H9 (cell line): ENCODE measurements around the gene TKTL1. TPM values are rescaled to one million over a fixed set of nuclear protein-coding genes. Genes with fewer than 3 reads are reported as not detected.

Experiments used
- DNase-seq: peaks from one replicate; pipeline ENCODE4 v3.0.0-alpha.2; 2017
- H2AFZ ChIP-seq: one replicate; pipeline ENCODE4 v1.6.1; 2013; ENCODE audit warnings: mild to moderate bottlenecking, low read length, control low read depth, moderate library complexity
- H2AK5ac ChIP-seq: 2 replicates; pipeline ENCODE4 v1.6.1; 2013; ENCODE audit warnings: low read length, control low read depth, mixed read lengths; ENCODE audit not compliant: insufficient read length
- H2BK120ac ChIP-seq: one replicate; pipeline ENCODE4 v1.6.1; 2013; ENCODE audit warnings: low read depth, mild to moderate bottlenecking, low read length, control low read depth, inconsistent platforms; ENCODE audit not compliant: poor library complexity, severe bottlenecking
- H2BK12ac ChIP-seq: 2 replicates; pipeline ENCODE4 v1.6.1; 2013; ENCODE audit warnings: low read length, control low read depth, mixed read lengths, low read depth; ENCODE audit not compliant: insufficient read length
- H2BK15ac ChIP-seq: 2 replicates; pipeline ENCODE4 v1.6.1; 2013; ENCODE audit warnings: low read depth, low read length, control low read depth
- H2BK20ac ChIP-seq: one replicate; pipeline ENCODE4 v1.6.1; 2013; ENCODE audit warnings: low read depth, mild to moderate bottlenecking, low read length, control low read depth, inconsistent platforms; ENCODE audit not compliant: poor library complexity, severe bottlenecking
- H2BK5ac ChIP-seq: 2 replicates; pipeline ENCODE4 v1.6.1; 2013; ENCODE audit warnings: low read length, control low read depth, mixed read lengths; ENCODE audit not compliant: insufficient read length
- H3K14ac ChIP-seq: 2 replicates; pipeline ENCODE4 v1.6.1; 2013; ENCODE audit warnings: low read length, control low read depth; ENCODE audit not compliant: insufficient read depth
- H3K18ac ChIP-seq: 2 replicates; pipeline ENCODE4 v1.6.1; 2013; ENCODE audit warnings: low read depth, mild to moderate bottlenecking, mixed read lengths, low read length, control low read depth; ENCODE audit not compliant: insufficient read length
- H3K23ac ChIP-seq: 2 replicates; pipeline ENCODE4 v1.6.1; 2013; ENCODE audit warnings: low read length, control low read depth, mixed read lengths, low read depth; ENCODE audit not compliant: insufficient read length
- H3K23me2 ChIP-seq: 2 replicates; pipeline ENCODE4 v1.6.1; 2013; ENCODE audit warnings: low read depth, mild to moderate bottlenecking, mixed read lengths, low read length, control low read depth; ENCODE audit not compliant: insufficient read length, poor library complexity, severe bottlenecking
- H3K27ac ChIP-seq: 2 replicates; pipeline ENCODE4 v1.5.1; 2013; ENCODE audit warnings: low read length, control low read depth, mixed read lengths, low read depth; ENCODE audit not compliant: insufficient read length
- H3K27me3 ChIP-seq: 2 replicates; pipeline ENCODE4 v1.6.1; 2013; ENCODE audit warnings: low read length, control low read depth, inconsistent platforms; ENCODE audit not compliant: insufficient read depth
- H3K4ac ChIP-seq: 2 replicates; pipeline ENCODE4 v1.6.1; 2013; ENCODE audit warnings: low read depth, mild to moderate bottlenecking, control low read depth, inconsistent platforms, low read length, moderate library complexity
- H3K4me1 ChIP-seq: 2 replicates; pipeline ENCODE4 v1.6.1; 2013; ENCODE audit warnings: low read length, control low read depth, inconsistent platforms; ENCODE audit not compliant: insufficient read depth
- H3K4me2 ChIP-seq: 2 replicates; pipeline ENCODE4 v1.6.1; 2013; ENCODE audit warnings: low read length, control low read depth, mixed read lengths; ENCODE audit not compliant: insufficient read length, insufficient read depth
- H3K56ac ChIP-seq: 2 replicates; pipeline ENCODE4 v1.6.1; 2013; ENCODE audit warnings: low read depth, mild to moderate bottlenecking, mixed read lengths, low read length, control low read depth; ENCODE audit not compliant: insufficient read length
- H3K79me1 ChIP-seq: 2 replicates; pipeline ENCODE4 v1.6.1; 2013; ENCODE audit warnings: low read depth, mild to moderate bottlenecking, moderate library complexity, low read length, control low read depth, inconsistent platforms; ENCODE audit not compliant: insufficient read depth, poor library complexity, severe bottlenecking
- H3K79me2 ChIP-seq: 2 replicates; pipeline ENCODE4 v1.6.1; 2013; ENCODE audit warnings: low read length, control low read depth, inconsistent platforms; ENCODE audit not compliant: insufficient read depth
- H3K9ac ChIP-seq: 2 replicates; pipeline ENCODE4 v1.6.1; 2013; ENCODE audit warnings: low read length, control low read depth, mixed read lengths; ENCODE audit not compliant: insufficient read length; ENCODE audit errors: extremely low read depth
- H3K9me3 ChIP-seq: one replicate; pipeline ENCODE4 v1.6.1; 2013; ENCODE audit warnings: low read depth, low read length, inconsistent platforms; ENCODE audit not compliant: control insufficient read depth
- H3T11ph ChIP-seq: one replicate; pipeline ENCODE4 v1.6.1; 2013; ENCODE audit warnings: mild to moderate bottlenecking, low read length, control low read depth, inconsistent platforms
- H4K20me1 ChIP-seq: one replicate; pipeline ENCODE4 v1.6.1; 2013; ENCODE audit not compliant: control insufficient read depth, insufficient read length, insufficient read depth
- H4K5ac ChIP-seq: 2 replicates; pipeline ENCODE4 v1.6.1; 2013; ENCODE audit warnings: low read depth, mild to moderate bottlenecking, mixed read lengths, low read length, control low read depth; ENCODE audit not compliant: insufficient read length
- H4K8ac ChIP-seq: replicated peaks from 2 replicates; pipeline ENCODE4 v1.6.1; 2013; ENCODE audit warnings: low read length, control low read depth, mixed read lengths, low read depth; ENCODE audit not compliant: insufficient read length
- H4K91ac ChIP-seq: 2 replicates; pipeline ENCODE4 v1.6.1; 2013; ENCODE audit warnings: low read depth, mild to moderate bottlenecking, moderate library complexity, mixed read lengths, low read length, control low read depth; ENCODE audit not compliant: insufficient read length
- H3K27ac Mint-ChIP-seq, 3 experiments: 2 replicates in 2 of 3; 3 replicates in 1 of 3; pipeline ENCODE4 v1.8.0; 2020 to 2021; ENCODE audit warnings: mixed read lengths in 3 of 3, mild to moderate bottlenecking in 1 of 3, moderate library complexity in 1 of 3
- H3K27me3 Mint-ChIP-seq: 2 replicates; pipeline ENCODE4 v1.8.0; 2021; ENCODE audit warnings: low read depth, mild to moderate bottlenecking, moderate library complexity, mixed read lengths
- H3K36me3 Mint-ChIP-seq, 3 experiments: 2 replicates in 2 of 3; 3 replicates in 1 of 3; pipeline ENCODE4 v1.8.0; 2020 to 2021; ENCODE audit warnings: low read depth in 3 of 3, mixed read lengths in 3 of 3; ENCODE audit not compliant: insufficient read depth in 1 of 3
- H3K4me1 Mint-ChIP-seq, 2 experiments: 2 replicates each; pipeline ENCODE4 v1.8.0; 2020; ENCODE audit warnings: mixed read lengths in 2 of 2
- H3K4me3 Mint-ChIP-seq, 2 experiments: 2 replicates in 1 of 2; 3 replicates in 1 of 2; pipeline ENCODE4 v1.8.0; 2020 to 2021; ENCODE audit warnings: mild to moderate bottlenecking in 2 of 2, mixed read lengths in 2 of 2, moderate library complexity in 1 of 2
- H3K9me3 Mint-ChIP-seq, 2 experiments: 2 replicates in 1 of 2; 3 replicates in 1 of 2; pipeline ENCODE4 v1.8.0; 2020; ENCODE audit warnings: mild to moderate bottlenecking in 2 of 2, mixed read lengths in 2 of 2, moderate library complexity in 1 of 2
- CTCF ChIP-seq: fragments of 200-600 bp; sonication (generic); conservative IDR thresholded peaks from 3 replicates; pipeline ENCODE4 v1.8.0; 2021; ENCODE audit warnings: antibody characterized with exemption, mild to moderate bottlenecking
- WGBS: extraction: QIAGEN DNeasy Blood & Tissue Kit; methylation state at CpG from one replicate; pipeline ENCODE4 v1.1.7; 2013; ENCODE audit warnings: missing lambda C conversion rate, low lambda C conversion rate, mixed read lengths; ENCODE audit not compliant: insufficient read length; ENCODE audit errors: extremely low coverage; 5-methylcytosine and 5-hydroxymethylcytosine counted together
- total RNA-seq: library from RNA; stranded (reverse); gene quantifications from 2 replicates; pipeline ENCODE4 v1.2.1, GENCODE V29; 2021

Gene TKTL1
- total RNA-seq, 1 experiment from 2014 or later = not detected

DNA sequence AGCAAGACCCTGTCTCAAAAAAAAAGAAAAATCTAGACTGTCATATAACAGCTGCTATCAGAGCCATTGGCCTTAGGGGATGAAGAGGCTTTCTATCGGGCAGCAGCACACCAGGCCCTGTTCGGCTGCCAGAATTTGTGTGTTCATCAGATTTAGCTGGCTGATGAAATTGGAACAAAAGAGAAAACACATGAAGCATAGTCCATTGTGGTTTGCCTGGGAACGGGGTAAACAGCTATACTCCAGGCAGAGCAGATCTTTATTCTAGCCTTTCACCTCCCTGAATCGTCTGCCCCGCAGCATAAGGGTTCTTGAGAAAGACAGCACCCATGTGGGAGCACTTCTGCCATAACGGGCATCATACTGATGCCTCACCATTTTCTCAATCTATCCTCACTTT, 11.6 kb downstream of the TKTL1 start:
- Histone ChIP-seq H3K27me3 (no peaks in the 10 kb centered on the region), H3K23me2 (no peaks in the 10 kb centered on the region), H3K4ac (no peak overlapping the region), H4K20me1 (no peaks in the 10 kb centered on the region), H2BK20ac (no peak overlapping the region), H3K9ac (no peak overlapping the region), H4K5ac (no peak overlapping the region), H3K14ac (no peak overlapping the region), H3K27ac (no peak overlapping the region), H3K4me2 (no peak overlapping the region), H2AFZ (no peak overlapping the region), H2BK5ac (no peak overlapping the region), H3K56ac (no peak overlapping the region), H4K8ac (no peak overlapping the region), H4K91ac (no peak overlapping the region), H2BK12ac (no peak overlapping the region), H3K4me1 (no peaks in the 10 kb centered on the region), H3K9me3 (peaks cover 55% of the 10 kb centered on the region), H3K23ac (no peak overlapping the region), H3T11ph (no peak overlapping the region), H3K79me1 (no peaks in the 10 kb centered on the region), H2BK120ac (no peak overlapping the region), H3K79me2 (no peaks in the 10 kb centered on the region), H2BK15ac (no peak overlapping the region), H3K18ac (no peak overlapping the region), H2AK5ac (no peak overlapping the region)
- Mint-ChIP-seq H3K4me1 (peaks cover 2 to 16% of the 10 kb centered on the region in 2 experiments), H3K27me3 (peaks cover 22% of the 10 kb centered on the region), H3K4me3 (no peak overlapping the region), H3K36me3 (peaks cover 0 to 4% (median 0%) of the 10 kb centered on the region in 3 experiments; a peak in 4 of 7 replicates), H3K27ac (no peak overlapping the region), H3K9me3 (peaks cover 75 to 82% of the 10 kb centered on the region in 2 experiments)
- no peak for DNase-seq
- WGBS = no CpG with 5 or more reads among the region's 6 CpGs
- TF ChIP-seq CTCF = no peak
